Measurements from ENCODE around the gene IFNG. TPM values are rescaled to one million over a fixed set of nuclear protein-coding genes. Genes with fewer than 3 reads are reported as not detected.

IFNG gene
- total and polyA plus RNA-seq, 11 donors = 0.20 to 1.3 TPM; not detected in 9

GRCh38 chr12:68122236-68122920, 37.2 kb downstream of the IFNG start:
- H3K36me3 ChIP-seq = no peaks in the 10 kb centered on the region
- WGBS, 4 donors = 71 to 74% (median 73%) methylated on average over 3 of the region's 3 CpGs
- no peaks in the 10 kb centered on the region for H3K27me3 ChIP-seq
- no peak overlapping the region for H3K27ac ChIP-seq
- H3K4me3 ChIP-seq = no peak overlapping the region
- peaks cover 0 to 7% (median under 1%) of the 10 kb centered on the region in 12 donors for H3K9me3 ChIP-seq
- no peaks in the 10 kb centered on the region for H3K4me1 ChIP-seq
- TF ChIP-seq CTCF (IDR thresholded peaks at IDR 0.05) = no peak
- ATAC-seq (no peak), DNase-seq (no peak)
- intact Hi-C loops (cut with DNase I) = no loop called here

- no peak for ATAC-seq
- TF ChIP-seq POLR2A (IDR thresholded peaks at IDR 0.05) = no peak
- TF ChIP-seq CTCF (IDR thresholded peaks at IDR 0.05) = no peak
- DNase-seq = no peak
- Histone ChIP-seq H3K27ac (peak overlapping the region in 1 of 12 donors; percentile 0), H3K4me1 (no peaks in the 10 kb centered on the region), H3K4me3 (no peak overlapping the region), H3K36me3 (no peaks in the 10 kb centered on the region), H3K27me3 (no peaks in the 10 kb centered on the region), H3K9me3 (no peaks in the 10 kb centered on the region)
- intact Hi-C loops (cut with DNase I) = no loop called here
- WGBS, 4 donors = 87 to 93% (median 89%) methylated on average over 1 of the region's 1 CpG
These were observed 38.4 kb downstream of the IFNG start for GRCh38 chr12:68121143-68121542.

GRCh38 chr12:68119724-68120211, 39.8 kb downstream of the IFNG start:
- Histone ChIP-seq H3K9me3 (no peaks in the 10 kb centered on the region), H3K27ac (no peak overlapping the region), H3K27me3 (no peaks in the 10 kb centered on the region), H3K4me1 (no peaks in the 10 kb centered on the region), H3K4me3 (no peak overlapping the region), H3K36me3 (no peaks in the 10 kb centered on the region)
- intact Hi-C loops (cut with DNase I) = no loop called here
- TF ChIP-seq CTCF (IDR thresholded peaks at IDR 0.05) (no peak), POLR2A (IDR thresholded peaks at IDR 0.05) (no peak)
- DNase-seq = no peak
- no peak for ATAC-seq
- WGBS, 4 donors = 78 to 85% (median 83%) methylated on average over 4 of the region's 4 CpGs

GRCh38 chr12:68119250-68119649, 40.3 kb downstream of the IFNG start:
- H3K36me3 ChIP-seq = no peaks in the 10 kb centered on the region
- H3K4me3 ChIP-seq = no peak overlapping the region
- DNase-seq (no peak), ATAC-seq (no peak)
- H3K9me3 ChIP-seq = no peaks in the 10 kb centered on the region
- intact Hi-C loops (cut with DNase I) = no loop called here
- no peak overlapping the region for H3K27ac ChIP-seq
- no peaks in the 10 kb centered on the region for H3K27me3 ChIP-seq
- 61 to 70% (median 64%) methylated on average over 1 of the region's 1 CpG for WGBS, 4 donors
- TF ChIP-seq CTCF (IDR thresholded peaks at IDR 0.05) = no peak
- no peak for TF ChIP-seq POLR2A (IDR thresholded peaks at IDR 0.05)
- no peaks in the 10 kb centered on the region for H3K4me1 ChIP-seq

Measured in heart left ventricle (tissue), 16 donors.